Hepatocyte (in vitro differentiated cells): ENCODE results near the gene KRT36. TPM values are rescaled to one million over a fixed set of nuclear protein-coding genes. Genes with fewer than 3 reads are reported as not detected.

ENCODE experiments used
- DNase-seq: peaks from one replicate; pipeline ENCODE4 v3.0.0-alpha.2; 2016; ENCODE audit warnings: low spot score
- H2AFZ ChIP-seq: fragments of 200-600 bp; sonication (generic); 2 replicates; pipeline ENCODE4 v1.6.0; 2016; ENCODE audit warnings: antibody characterized with exemption, mild to moderate bottlenecking
- H3K27ac ChIP-seq: fragments of 200-600 bp; sonication (generic); 2 replicates; pipeline ENCODE4 v1.5.1; 2016; ENCODE audit warnings: mild to moderate bottlenecking
- H3K27me3 ChIP-seq: fragments of 200-600 bp; sonication (generic); 2 replicates; pipeline ENCODE4 v1.6.1; 2016
- H3K36me3 ChIP-seq: fragments of 200-600 bp; sonication (generic); replicated peaks from 2 replicates; pipeline ENCODE4 v1.5.1; 2016; ENCODE audit warnings: low read depth; ENCODE audit not compliant: insufficient read depth
- H3K4me1 ChIP-seq: fragments of 200-600 bp; sonication (generic); 2 replicates; pipeline ENCODE4 v1.5.1; 2016; ENCODE audit warnings: mild to moderate bottlenecking, moderate library complexity; ENCODE audit not compliant: insufficient read depth
- H3K4me2 ChIP-seq: fragments of 200-600 bp; sonication (generic); 2 replicates; pipeline ENCODE4 v1.6.0; 2016
- H3K4me3 ChIP-seq: fragments of 200-600 bp; sonication (generic); 2 replicates; pipeline ENCODE4 v1.5.1; 2016; ENCODE audit warnings: mild to moderate bottlenecking
- H3K79me2 ChIP-seq: fragments of 200-600 bp; sonication (generic); 2 replicates; pipeline ENCODE4 v1.6.0; 2017; ENCODE audit warnings: mild to moderate bottlenecking
- H3K9me2 ChIP-seq: fragments of 200-600 bp; sonication (generic); replicated peaks from 2 replicates; pipeline ENCODE4 v1.6.0; 2017; ENCODE audit warnings: mild to moderate bottlenecking; ENCODE audit not compliant: insufficient read depth
- H3K9me3 ChIP-seq: fragments of 200-600 bp; sonication (generic); 2 replicates; pipeline ENCODE4 v1.5.1; 2016; ENCODE audit warnings: low read depth, mild to moderate bottlenecking
- H4K20me1 ChIP-seq: fragments of 200-600 bp; sonication (generic); 2 replicates; pipeline ENCODE4 v1.6.0; 2016; ENCODE audit warnings: mild to moderate bottlenecking; ENCODE audit not compliant: insufficient read depth, poor library complexity, severe bottlenecking
- CTCF ChIP-seq: fragments of 200-600 bp; sonication (generic); IDR thresholded peaks from 2 replicates; pipeline ENCODE4 v1.5.1; 2016; ENCODE audit warnings: antibody characterized with exemption, mild to moderate bottlenecking; ENCODE audit not compliant: poor library complexity
- EZH2 ChIP-seq: fragments of 200-600 bp; sonication (generic); IDR thresholded peaks from 2 replicates; pipeline ENCODE4 v1.6.1; 2016; ENCODE audit warnings: antibody characterized with exemption, mild to moderate bottlenecking, borderline replicate concordance
- EZH2phosphoT487 ChIP-seq: fragments of 200-600 bp; sonication (generic); IDR thresholded peaks from one replicate; pipeline ENCODE4 v1.6.1; 2018; ENCODE audit warnings: antibody characterized with exemption, mild to moderate bottlenecking, low read depth, moderate library complexity; ENCODE audit not compliant: unreplicated experiment, severe bottlenecking
- WGBS: methylation state at CpG from one replicate; pipeline ENCODE4 v1.1.6; 2016; ENCODE audit warnings: low lambda C conversion rate; ENCODE audit errors: missing lambda C conversion rate; 5-methylcytosine and 5-hydroxymethylcytosine counted together
- polyA plus RNA-seq: library from polyadenylated mRNA; unstranded; fragments of >200 nt; fragmentation: Nextera tagmentation; extraction: Ambion mirVana; gene quantifications from 2 replicates; pipeline ENCODE4 v1.2.1, GENCODE V29; 2016
- total RNA-seq: library from RNA; depleted of rRNA; stranded (reverse); fragments of >200 nt; gene quantifications from 2 replicates; pipeline ENCODE4 v1.2.3, GENCODE V29; 2014

KRT36 gene
- total and polyA plus RNA-seq, 2 experiments from 2014 or later, result not detected

- Histone ChIP-seq H2AFZ (no peak overlapping the region), H3K4me2 (no peak overlapping the region), H3K27ac (no peak overlapping the region)
Measured at GRCh38 chr17:41504246-41504977, 14.7 kb upstream of the KRT36 start.

GRCh38 chr17:41503202-41503601 is 13.5 kb upstream of the KRT36 start:
- Histone ChIP-seq H4K20me1 (no peaks in the 10 kb centered on the region), H3K4me3 (no peak overlapping the region), H3K79me2 (no peaks in the 10 kb centered on the region), H3K9me3 (no peaks in the 10 kb centered on the region), H3K4me2 (no peak overlapping the region), H3K36me3 (no peaks in the 10 kb centered on the region), H3K27me3 (no peaks in the 10 kb centered on the region), H3K27ac (no peak overlapping the region), H2AFZ (no peak overlapping the region), H3K9me2 (no peaks in the 10 kb centered on the region), H3K4me1 (peaks cover 18% of the 10 kb centered on the region)
- WGBS, result 93% methylated on average over 9 of the region's 9 CpGs
- no peak for TF ChIP-seq EZH2
- no peak for TF ChIP-seq CTCF
- no peak for TF ChIP-seq EZH2phosphoT487
- DNase-seq, result no peak

More at GRCh38 chr17:41504246-41504977, 14.7 kb upstream of the KRT36 start:
- no peaks in the 10 kb centered on the region for H4K20me1 ChIP-seq
- TF ChIP-seq CTCF (no peak), EZH2 (no peak), EZH2phosphoT487 (no peak)
- H3K9me2 ChIP-seq, result no peaks in the 10 kb centered on the region
- no peak for DNase-seq
- H3K4me1 ChIP-seq, result peaks cover 18% of the 10 kb centered on the region
- H3K36me3 ChIP-seq, result no peaks in the 10 kb centered on the region
- no peak overlapping the region for H3K4me3 ChIP-seq
- 64% methylated on average over 8 of the region's 8 CpGs for whole genome bisulfite sequencing
- H3K27me3 ChIP-seq, result no peaks in the 10 kb centered on the region
- no peaks in the 10 kb centered on the region for H3K79me2 ChIP-seq
- H3K9me3 ChIP-seq, result no peaks in the 10 kb centered on the region

- H3K36me3 ChIP-seq, result no peaks in the 10 kb centered on the region
- no peaks in the 10 kb centered on the region for H3K79me2 ChIP-seq
- H2AFZ ChIP-seq, result no peak overlapping the region
- H3K4me3 ChIP-seq, result no peak overlapping the region
- no peaks in the 10 kb centered on the region for H4K20me1 ChIP-seq
- H3K4me2 ChIP-seq, result no peak overlapping the region
- no peaks in the 10 kb centered on the region for H3K4me1 ChIP-seq
- no peaks in the 10 kb centered on the region for H3K27me3 ChIP-seq
- H3K27ac ChIP-seq, result no peak overlapping the region
- 71% methylated on average over 15 of the region's 15 CpGs for WGBS
- H3K9me2 ChIP-seq, result no peaks in the 10 kb centered on the region
- TF ChIP-seq CTCF, result no peak
- no peak for TF ChIP-seq EZH2phosphoT487
- no peak for TF ChIP-seq EZH2
- no peaks in the 10 kb centered on the region for H3K9me3 ChIP-seq
- peak; percentile 60 for DNase-seq
Measured at GRCh38 chr17:41500131-41500911, 10.6 kb upstream of the KRT36 start.
